AG04450 (cell line): Measurements from ENCODE around the gene ZNF275. TPM values are rescaled to one million over a fixed set of nuclear protein-coding genes. Genes with fewer than 3 reads are reported as not detected.

Experiments used
- CTCF ChIA-PET: fragments of 300-600, 350-600 bp; formaldehyde crosslinking; extraction: SDS; loops from one replicate; lab custom pipeline; 2022; ENCODE audit warnings: antibody characterized with exemption, inconsistent platforms; lab: Charles Lee
- POLR2A ChIA-PET: fragments of 350-600 bp; formaldehyde crosslinking; extraction: SDS; loops from one replicate; lab custom pipeline; 2021; ENCODE audit warnings: antibody characterized with exemption, inconsistent platforms; lab: Yijun Ruan, JAX
- DNase-seq: peaks from one replicate; pipeline ENCODE4 v3.0.0-alpha.2; 2011; ENCODE audit warnings: low read depth, low spot score
- H3K27ac ChIP-seq: one replicate; pipeline ENCODE4 v1.5.1; 2012; ENCODE audit warnings: low read depth, low read length, control low read depth
- H3K27me3 ChIP-seq: one replicate; pipeline ENCODE4 v1.6.0; 2012; ENCODE audit warnings: low read length; ENCODE audit not compliant: control insufficient read depth, insufficient read depth
- H3K4me3 ChIP-seq: 2 replicates; pipeline ENCODE4 v1.5.1; 2011; ENCODE audit warnings: mild to moderate bottlenecking, low read depth, low read length, control low read depth
- H3K9me3 ChIP-seq: 2 replicates; pipeline ENCODE4 v1.5.1; 2012; ENCODE audit warnings: low read length; ENCODE audit not compliant: control insufficient read depth, insufficient read depth
- polyA plus RNA-seq: library from polyadenylated mRNA; depleted of rRNA; stranded (reverse); fragments of >200 nt; gene quantifications from 2 replicates; pipeline ENCODE4 v1.2.3, GENCODE V29; 2011
- TF ChIP-seq, protein P1 (sequence below): IDR thresholded peaks from 2 replicates; pipeline ENCODE4 v1.5.1; 2011; ENCODE audit warnings: low read depth, low read length, control low read depth, inconsistent platforms

ZNF275 gene
- polyA plus RNA-seq, 1 experiment, result 15.0 TPM

DNA sequence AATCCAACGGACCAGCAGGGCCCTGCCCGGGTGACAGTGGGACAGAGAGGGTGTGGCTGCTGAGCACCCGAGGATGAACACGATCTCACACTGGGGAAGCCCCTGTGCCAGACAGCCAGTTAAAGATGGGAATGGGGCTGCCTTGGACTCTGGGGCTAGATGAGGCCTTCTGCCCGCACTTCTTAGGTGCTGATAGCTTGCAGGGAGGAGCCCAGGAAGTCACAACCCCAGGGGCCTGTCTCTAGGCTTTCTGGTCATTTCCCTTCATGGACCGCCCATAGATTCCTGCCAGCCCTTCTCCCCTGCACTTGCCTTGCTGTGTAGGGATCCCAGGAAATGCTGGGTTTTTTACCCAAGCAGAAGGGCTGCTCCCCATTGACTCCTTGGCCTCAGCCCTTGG lies 6.2 kb downstream of the ZNF275 start:
- ChIA-PET POLR2A (no interaction called here), CTCF (no interaction called here)
- H3K27ac ChIP-seq, result no peak overlapping the region
- TF ChIP-seq, protein P1, sequence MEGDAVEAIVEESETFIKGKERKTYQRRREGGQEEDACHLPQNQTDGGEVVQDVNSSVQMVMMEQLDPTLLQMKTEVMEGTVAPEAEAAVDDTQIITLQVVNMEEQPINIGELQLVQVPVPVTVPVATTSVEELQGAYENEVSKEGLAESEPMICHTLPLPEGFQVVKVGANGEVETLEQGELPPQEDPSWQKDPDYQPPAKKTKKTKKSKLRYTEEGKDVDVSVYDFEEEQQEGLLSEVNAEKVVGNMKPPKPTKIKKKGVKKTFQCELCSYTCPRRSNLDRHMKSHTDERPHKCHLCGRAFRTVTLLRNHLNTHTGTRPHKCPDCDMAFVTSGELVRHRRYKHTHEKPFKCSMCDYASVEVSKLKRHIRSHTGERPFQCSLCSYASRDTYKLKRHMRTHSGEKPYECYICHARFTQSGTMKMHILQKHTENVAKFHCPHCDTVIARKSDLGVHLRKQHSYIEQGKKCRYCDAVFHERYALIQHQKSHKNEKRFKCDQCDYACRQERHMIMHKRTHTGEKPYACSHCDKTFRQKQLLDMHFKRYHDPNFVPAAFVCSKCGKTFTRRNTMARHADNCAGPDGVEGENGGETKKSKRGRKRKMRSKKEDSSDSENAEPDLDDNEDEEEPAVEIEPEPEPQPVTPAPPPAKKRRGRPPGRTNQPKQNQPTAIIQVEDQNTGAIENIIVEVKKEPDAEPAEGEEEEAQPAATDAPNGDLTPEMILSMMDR, result no peak
- no peak for DNase-seq
- no peak overlapping the region for H3K4me3 ChIP-seq
- no peaks in the 10 kb centered on the region for H3K27me3 ChIP-seq
- no peaks in the 10 kb centered on the region for H3K9me3 ChIP-seq

DNA sequence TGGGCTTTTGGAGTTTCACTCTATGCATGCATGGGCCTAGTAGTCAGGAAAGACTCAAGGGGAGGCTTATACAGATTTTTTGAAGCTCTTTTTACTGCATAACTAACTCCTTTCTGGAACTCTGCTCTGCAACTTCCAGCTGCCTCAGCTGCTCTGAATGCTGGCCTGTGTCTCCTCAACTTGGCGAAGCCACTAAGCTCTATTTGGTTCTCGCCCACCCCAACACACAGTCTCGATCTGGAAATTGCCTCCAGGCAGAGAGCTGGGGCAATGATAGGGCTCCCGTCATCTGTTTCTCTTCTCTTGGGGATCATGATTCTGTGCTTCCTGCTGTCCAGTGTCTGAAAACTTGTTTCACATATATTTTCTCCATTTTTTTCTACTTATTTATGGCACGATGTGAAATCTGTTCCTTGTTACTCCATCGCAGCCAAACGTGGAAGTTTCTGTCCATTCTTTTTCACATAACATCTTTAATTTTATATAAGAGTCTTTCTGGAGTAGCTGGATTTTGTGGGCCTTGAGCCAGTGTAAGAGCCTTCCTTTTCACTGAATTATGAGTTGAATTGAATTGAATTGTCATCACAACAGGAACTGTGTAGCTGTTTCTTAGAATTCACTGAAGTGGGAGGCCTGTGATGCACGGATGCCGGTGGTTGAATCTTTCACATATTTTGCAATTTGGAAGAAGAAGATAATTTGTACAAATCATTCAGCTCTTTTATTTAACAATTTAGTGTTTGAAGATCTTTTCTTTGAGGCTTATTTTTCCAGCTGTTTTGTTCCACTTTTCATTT lies 9.0 kb downstream of the ZNF275 start:
- Histone ChIP-seq H3K9me3 (no peaks in the 10 kb centered on the region; the same call in 1 of the 2 replicates), H3K27me3 (no peaks in the 10 kb centered on the region), H3K4me3 (no peak overlapping the region), H3K27ac (no peak overlapping the region)
- ChIA-PET CTCF (interaction anchor here (1.3 kb wide), 1 partner anchor 164 kb away, joined by 3 read pairs; no protein-coding TSS in a partner anchor), POLR2A (no interaction called here)
- TF ChIP-seq, protein P1, result no peak
- DNase-seq, result no peak

DNA sequence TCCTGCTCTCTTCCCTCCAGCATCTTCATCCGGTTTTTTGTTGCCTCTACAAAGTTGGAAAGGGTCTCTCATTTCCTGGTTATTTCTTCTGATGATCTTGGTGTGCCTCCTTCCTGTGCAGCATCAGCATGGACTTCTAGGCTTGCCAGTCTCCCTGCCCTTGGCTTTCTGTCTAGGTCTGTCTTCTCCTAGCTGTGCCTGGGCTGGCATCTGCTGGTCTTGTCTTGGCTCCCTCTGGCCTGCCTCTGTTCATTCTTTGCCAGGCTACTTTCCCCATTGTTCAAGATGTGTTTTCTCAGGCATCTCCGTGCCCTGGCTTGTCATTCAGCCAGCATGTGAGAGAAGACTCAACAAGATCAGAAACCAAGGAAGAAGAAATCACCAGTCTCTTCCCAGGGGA lies 9.7 kb downstream of the ZNF275 start:
- no peak overlapping the region for H3K4me3 ChIP-seq
- TF ChIP-seq, protein P1, result no peak
- H3K27ac ChIP-seq, result no peak overlapping the region
- POLR2A ChIA-PET, result no interaction called here
- no peaks in the 10 kb centered on the region for H3K27me3 ChIP-seq
- H3K9me3 ChIP-seq, result no peaks in the 10 kb centered on the region; the same call in 1 of the 2 replicates
- CTCF ChIA-PET, result interaction anchor here (1.1 kb wide), 1 partner anchor 197 kb away, joined by 3 read pairs; no protein-coding TSS in a partner anchor
- no peak for DNase-seq

DNA sequence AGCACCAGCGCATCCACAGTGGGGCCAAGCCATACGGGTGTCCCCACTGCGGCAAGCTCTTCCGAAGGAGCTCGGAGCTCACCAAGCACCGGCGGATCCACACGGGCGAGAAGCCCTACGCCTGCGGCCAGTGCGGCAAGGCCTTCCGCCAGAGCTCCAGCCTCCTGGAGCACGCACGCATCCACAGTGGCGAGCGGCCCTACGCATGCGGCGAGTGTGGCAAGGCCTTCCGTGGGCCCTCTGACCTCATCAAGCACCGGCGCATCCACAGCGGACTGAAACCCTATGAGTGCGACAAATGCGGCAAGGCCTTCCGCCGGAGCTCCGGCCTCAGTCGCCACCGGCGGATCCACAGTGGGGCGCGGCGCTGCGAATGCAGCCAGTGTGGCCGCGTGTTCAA lies 13.6 kb downstream of the ZNF275 start:
- POLR2A ChIA-PET, result no interaction called here
- Histone ChIP-seq H3K27ac (no peak overlapping the region), H3K27me3 (no peaks in the 10 kb centered on the region), H3K9me3 (no peaks in the 10 kb centered on the region; the same call in 1 of the 2 replicates), H3K4me3 (no peak overlapping the region)
- no peak for DNase-seq
- TF ChIP-seq, protein P1, result no peak
- CTCF ChIA-PET, result no interaction called here

DNA sequence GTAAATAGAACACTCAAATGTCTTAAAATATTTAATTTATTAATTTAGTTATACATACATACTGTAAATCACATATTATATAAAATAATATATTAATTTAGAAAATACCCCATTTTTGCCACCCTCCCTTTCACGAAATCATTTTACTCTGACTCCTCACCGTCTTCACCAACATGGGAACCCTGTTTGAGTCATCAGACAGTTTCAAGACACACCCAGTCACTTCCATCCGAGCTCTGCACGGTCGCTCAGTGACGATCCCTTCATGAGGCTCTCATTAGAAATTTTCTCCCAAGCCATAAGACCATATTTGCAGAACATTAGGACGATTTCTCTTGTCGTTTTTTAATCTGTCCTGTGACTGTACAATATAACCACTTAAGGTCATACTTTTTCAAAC lies 14.5 kb downstream of the ZNF275 start:
- no peak overlapping the region for H3K27ac ChIP-seq
- TF ChIP-seq, protein P1, result no peak
- DNase-seq, result no peak
- ChIA-PET CTCF (no interaction called here), POLR2A (no interaction called here)
- H3K4me3 ChIP-seq, result no peak overlapping the region
- no peaks in the 10 kb centered on the region; the same call in 1 of the 2 replicates for H3K9me3 ChIP-seq
- no peaks in the 10 kb centered on the region for H3K27me3 ChIP-seq
